HG03439 (cell line): Measurements from ENCODE around the gene LENEP.

ENCODE experiments used
- ATAC-seq: cut with Tn5 transposase; IDR thresholded peaks from one replicate; pipeline ENCODE4 v1.9.1; 2021; ENCODE audit warnings: mild to moderate bottlenecking, moderate library complexity; ENCODE audit not compliant: unreplicated experiment

The LENEP gene

DNA sequence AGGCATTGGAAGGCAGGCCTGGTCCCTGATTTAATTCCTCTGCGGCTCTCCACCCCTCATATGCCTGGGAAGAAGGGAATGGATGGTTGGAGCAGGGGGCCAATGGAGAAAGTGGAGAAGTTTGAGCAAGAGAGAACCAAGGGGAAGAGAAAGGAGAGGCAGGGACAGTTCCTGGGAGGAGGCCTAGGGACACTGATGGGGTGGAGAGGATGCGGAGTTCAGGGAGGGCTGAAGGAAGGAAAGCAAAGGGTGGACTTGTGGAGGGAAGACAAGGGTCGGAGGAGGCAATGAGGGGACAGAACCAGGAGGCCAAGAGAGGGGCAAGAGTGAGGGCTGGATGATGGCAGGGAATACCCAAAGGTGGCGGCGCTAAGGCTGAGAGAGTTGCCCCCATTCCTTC lies 16.4 kb downstream of the LENEP start:
- ATAC-seq: no peak

DNA sequence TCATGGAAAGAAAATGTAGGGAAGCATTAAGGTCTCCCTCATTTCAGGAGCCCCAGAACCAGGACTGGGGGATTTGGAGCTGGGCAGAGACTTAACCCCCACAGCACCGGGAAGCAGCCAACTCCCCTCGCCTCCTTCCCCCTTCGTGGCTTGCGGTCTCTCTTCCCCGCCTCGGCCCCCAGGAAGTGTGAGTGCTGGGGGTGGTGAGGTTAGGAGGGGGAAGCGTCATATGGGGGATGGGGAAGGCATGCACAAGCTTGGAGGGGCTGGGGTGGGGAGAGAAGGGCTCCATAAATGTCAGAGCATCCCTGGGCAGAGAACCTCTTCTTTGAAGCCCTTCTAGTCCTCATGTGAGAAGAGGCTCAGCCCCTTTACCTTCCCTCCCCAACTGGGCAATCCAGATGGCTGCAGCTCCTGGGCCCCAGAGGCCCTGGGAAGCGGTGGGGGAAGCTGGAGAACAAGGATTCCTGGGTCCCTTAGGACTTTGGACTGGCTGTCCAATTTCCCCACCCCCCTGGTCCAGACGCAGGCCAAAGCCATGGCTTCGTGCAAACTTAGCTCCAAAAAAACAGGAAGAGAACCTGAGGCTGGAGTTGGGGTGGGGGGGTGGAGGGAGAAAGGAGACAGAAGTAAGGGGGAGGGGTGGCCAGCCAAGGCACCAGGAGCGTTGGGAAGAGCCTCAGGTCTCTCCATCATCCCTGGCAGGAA lies 17.0 kb downstream of the LENEP start:
- no peak for ATAC-seq

DNA sequence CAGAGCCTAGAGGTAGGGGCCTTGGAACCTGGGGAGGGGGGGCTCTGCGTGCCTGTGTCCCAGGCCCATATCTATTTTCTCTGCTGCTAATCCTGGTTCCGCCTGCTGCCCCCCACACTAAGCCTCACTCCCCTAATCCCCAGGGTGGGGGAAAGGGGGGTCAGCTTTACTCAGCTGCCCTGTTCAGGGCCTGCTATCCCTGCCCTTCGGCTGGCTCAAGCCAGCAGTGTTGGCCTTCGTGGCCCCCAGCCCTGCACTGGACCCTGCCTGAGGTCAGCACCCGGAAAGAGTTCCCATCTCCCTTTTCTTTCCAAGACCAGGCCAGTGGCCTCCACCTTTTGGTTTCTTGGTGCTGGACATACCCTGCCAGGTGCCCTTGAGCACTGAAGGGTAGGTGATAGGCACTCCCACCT lies 17.6 kb downstream of the LENEP start:
- no peak for ATAC-seq

DNA sequence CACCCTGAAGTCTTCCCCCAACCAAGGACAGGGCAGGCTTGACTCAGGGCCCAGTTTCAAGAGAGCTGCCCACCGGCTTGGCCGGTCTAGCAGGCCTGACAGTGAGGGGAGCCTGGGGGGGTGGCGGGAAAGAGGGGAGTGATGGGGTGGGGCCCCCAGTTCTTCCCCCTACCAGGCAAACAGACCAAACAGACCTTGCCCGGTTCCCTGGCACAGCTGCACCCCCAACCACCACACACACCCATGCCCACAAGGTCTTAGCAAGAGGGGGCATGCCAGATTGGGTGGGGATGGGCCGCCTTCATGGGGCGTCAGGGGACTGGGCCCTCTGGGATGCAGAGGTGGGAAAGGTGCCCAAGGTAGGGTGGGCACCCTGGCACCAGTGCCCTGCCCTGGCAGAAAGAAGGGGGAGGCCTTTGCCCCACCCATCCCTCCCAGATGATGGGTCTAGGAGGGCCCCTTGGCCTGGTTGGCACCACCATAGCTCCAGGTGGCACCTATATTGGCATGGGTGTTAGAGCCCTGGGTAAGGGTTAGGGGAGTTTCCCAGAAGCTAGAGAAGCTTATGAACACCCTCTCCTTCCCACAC lies 18.1 kb downstream of the LENEP start:
- ATAC-seq: no peak

DNA sequence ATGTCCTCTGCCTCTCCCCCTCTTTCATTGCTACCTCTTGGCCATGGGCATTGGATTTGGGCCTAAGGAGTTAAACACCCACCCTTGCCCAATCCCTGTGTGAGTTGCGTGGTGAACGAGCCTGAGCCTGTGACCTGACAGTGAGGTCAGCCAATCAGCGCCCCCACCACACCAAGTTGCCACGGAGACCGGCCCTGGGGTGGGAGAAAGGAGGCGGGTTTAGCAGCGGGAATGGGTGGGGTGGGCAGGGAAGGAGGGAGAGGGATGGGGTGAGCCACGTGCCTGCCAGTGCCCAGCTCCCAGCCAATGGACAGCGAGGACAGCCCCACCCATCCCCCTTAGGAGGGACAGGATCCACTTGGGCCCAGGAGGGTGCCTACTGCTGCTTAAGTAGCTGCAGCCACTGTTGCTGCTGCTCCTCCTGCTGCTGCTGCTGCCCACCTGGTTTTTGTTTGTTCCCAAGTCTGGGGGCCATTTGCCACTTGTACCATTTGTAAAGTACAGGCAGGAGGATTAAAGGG lies 18.7 kb downstream of the LENEP start:
- ATAC-seq: no peak

DNA sequence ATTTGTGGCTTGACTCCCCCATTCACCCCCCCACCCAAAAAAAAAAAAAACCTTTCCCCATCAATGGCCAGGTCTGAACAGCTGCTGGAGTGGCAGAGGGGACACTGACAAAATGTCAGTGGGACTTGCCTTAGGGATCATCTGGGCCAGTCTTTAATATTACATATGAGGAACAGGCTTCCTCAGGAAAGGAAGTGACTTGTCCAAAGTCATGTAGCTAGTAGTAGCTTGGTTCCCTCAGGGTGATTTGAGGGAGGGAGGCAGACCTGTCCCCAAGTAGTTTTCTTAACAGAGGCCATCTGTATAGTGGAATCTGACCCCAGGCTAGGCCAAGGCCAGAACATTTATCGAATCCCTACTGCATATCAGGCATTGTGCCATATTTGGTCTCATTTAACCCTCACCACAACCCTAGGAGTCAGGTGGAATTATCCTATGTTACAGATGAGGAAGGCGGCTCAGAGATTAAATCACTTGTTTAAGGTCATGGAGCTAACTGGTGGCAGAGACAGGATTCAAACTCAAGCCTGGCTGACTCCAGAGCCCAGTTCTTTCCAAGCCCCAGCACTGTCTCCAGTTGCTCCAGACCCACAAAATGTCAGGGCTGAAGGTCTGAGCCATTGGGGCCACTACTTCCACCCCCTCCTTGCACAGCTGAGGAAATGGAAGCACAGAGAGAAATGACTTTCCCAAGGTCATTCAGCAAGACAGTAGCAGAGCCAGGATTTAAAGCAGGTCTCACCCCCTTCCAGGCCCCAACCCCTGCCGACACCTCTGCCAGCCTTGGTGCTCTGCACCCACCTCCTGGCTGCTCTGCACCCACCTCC lies 19.6 kb downstream of the LENEP start:
- ATAC-seq: no peak

DNA sequence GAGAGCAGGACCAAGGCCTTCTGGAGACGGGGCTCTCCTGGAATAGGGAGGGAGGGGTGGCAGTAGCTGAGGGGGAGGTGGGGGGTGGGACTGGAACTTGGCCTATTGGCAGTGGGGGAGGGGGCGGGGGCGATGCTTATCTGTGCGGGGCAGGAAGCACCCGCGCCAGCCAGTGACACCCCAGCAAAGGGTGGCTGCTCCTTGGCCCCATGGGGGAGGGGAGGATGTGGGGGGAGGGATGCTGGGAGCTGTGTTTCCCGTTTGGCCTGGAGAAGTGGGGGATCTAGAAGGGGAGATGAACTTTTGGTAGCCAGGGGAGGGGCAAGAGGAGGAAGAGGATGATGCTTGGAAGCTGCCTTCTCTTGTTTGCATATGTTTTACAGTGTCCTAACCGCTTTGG lies 20.2 kb downstream of the LENEP start:
- ATAC-seq: no peak

DNA sequence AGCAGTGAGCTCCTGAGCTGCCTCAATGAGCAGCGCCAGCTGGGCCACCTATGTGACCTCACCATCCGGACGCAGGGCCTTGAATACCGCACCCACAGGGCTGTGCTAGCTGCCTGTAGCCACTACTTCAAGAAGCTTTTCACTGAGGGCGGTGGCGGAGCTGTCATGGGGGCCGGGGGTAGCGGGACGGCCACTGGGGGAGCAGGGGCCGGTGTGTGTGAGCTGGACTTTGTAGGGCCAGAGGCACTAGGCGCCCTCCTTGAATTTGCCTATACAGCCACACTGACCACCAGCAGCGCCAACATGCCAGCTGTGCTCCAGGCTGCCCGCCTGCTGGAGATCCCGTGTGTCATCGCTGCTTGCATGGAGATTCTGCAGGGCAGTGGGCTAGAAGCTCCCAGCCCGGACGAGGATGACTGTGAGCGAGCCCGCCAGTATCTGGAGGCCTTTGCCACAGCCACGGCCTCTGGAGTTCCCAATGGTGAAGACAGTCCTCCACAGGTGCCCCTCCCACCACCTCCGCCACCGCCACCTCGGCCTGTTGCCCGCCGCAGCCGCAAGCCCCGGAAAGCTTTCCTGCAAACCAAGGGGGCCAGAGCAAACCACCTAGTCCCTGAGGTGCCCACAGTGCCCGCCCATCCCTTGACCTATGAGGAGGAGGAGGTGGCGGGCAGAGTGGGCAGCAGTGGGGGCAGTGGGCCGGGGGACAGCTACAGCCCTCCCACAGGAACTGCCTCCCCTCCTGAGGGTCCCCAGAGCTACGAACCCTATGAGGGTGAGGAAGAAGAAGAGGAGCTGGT lies 21.5 kb downstream of the LENEP start:
- no peak for ATAC-seq

DNA sequence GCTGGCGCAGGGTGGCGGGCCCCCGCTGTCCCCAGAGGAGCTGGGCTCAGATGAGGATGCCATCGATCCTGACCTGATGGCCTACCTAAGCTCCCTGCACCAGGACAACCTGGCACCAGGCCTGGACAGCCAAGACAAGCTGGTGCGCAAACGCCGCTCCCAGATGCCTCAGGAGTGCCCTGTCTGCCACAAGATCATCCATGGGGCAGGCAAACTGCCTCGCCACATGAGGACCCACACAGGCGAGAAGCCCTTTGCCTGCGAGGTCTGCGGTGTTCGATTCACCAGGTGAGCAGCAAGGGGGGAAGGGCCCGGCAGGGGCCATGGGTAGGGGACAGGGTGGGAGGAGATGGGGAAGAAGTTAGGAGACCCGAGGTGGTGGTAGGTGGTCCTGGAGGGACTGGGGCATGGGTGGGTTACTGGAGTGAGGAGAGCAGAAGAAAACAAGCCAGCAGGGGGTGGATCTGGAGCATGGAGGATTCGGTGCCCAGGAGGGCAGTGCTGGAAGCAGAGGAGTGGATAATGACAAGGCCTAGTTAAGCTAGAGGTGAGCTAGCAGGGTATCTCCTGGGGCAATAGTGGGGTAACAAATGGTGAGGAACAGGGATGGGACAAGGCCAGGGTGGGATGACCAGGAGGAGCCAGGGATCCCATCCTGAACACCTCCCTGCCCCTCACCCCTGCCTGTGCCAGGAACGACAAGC lies 22.3 kb downstream of the LENEP start:
- ATAC-seq: no peak

DNA sequence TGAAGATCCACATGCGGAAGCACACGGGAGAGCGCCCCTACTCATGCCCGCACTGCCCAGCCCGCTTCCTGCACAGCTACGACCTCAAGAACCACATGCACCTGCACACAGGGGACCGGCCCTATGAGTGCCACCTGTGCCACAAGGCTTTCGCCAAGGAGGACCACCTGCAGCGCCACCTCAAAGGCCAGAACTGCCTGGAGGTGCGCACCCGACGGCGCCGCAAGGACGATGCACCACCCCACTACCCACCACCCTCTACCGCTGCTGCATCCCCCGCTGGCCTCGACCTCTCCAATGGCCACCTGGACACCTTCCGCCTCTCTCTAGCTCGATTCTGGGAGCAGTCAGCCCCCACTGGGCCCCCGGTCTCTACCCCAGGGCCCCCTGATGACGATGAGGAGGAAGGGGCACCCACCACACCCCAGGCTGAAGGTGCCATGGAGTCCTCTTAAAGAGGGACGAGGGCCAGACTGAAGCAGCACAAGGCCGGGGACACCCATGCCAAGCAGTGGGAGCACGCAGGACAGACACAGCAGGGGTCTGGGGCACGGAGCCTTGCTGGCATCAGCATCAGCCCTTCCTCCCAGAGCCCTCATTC lies 22.9 kb downstream of the LENEP start:
- ATAC-seq: no peak

DNA sequence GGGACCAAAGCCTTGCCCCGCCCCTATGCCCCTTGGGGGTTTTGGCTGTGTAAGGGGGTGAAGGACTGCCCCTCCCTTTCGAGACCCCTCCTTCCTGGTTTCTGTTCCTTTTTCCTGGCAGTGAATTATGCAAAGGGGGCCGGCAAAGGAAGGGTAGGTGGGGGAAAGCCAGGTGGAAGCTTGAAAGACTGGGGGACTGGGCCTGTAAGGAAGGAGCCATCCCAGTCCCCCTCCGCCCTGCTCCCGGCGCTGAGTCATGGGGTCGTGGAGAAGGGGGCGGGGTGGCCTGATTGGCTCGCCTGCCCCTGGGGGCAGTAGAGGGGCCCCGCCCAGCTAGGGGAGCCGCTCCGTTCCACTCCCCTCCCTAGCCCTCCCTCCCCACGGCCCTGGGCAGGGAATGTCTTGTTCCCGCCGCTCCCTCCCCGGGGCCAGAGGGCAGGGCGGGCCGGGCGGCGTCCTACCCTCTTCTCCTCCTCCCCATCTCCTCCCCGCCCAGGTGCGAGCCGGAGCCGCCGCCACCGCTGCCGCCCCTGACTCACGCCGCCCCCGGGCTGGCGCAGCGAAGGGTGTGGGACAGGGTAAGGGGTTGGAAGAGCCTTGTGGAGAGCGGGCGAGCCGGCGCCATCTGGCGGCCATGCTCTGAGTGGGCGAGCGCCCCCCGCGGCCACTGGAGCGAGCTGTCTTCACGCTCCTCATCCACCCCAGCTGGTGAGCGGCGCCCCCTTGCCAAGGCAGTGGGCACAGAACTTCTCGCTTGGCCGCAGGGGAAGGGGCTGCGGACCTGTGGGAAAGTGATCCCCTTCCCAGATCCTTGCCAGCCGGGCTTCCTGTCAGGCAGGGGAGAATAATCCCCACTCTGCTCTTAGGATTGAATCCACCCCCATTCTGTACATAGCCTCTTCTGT lies 23.9 kb downstream of the LENEP start:
- peak; percentile 65 for ATAC-seq

DNA sequence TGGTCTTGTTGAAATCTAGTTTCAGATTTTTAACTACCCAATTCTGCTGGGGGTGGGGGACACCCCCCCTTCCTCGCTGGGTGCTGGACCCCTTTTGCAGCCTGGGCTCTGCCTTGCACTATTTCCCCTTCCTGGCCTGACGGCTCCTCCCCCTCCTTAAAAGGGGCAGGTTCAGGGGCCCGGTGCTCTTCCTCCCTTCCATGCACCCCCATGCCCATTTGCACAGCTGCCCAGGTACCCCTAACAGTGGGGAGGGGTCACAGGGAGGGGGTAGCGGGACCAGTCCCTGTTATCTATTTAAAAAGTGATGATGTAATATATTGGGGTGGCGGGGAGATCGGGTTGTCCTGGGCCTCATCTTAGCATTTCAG lies 24.5 kb downstream of the LENEP start:
- no peak for ATAC-seq

DNA sequence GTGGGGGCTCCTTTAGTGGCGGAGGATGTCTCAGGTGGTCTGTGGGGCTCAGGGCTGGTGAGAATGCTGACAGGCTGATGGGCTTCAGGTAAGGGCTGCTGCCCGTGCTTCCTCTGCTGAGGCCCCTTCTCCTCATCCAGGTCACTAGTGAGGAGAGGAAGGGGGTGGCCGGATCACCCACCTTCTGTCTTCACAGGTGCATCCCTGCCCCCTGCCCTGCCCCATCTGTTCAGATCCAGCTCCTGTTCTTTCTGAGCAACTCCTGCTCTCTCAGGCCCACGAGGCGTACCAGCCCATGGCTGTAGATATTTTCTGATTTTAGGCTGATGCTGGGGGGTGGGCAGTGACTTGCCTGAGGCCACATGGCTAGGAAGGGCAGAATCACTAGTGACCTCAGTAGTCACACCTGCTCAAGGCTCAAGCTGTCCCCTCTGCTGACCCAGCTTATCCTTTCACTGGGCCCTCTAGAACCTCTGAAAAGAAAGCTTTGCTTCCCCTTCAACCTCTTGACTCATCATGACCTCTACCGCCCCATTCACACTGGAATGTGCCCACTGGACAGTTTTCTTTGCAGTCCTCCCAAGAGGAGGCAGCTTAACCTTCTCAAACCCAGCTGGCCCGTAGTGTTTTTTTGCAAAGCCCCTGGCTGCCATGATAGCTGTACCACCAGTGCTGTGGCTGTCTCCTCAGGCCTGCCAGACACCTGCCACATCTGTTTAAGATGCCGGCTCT lies 25.4 kb downstream of the LENEP start:
- no peak for ATAC-seq

DNA sequence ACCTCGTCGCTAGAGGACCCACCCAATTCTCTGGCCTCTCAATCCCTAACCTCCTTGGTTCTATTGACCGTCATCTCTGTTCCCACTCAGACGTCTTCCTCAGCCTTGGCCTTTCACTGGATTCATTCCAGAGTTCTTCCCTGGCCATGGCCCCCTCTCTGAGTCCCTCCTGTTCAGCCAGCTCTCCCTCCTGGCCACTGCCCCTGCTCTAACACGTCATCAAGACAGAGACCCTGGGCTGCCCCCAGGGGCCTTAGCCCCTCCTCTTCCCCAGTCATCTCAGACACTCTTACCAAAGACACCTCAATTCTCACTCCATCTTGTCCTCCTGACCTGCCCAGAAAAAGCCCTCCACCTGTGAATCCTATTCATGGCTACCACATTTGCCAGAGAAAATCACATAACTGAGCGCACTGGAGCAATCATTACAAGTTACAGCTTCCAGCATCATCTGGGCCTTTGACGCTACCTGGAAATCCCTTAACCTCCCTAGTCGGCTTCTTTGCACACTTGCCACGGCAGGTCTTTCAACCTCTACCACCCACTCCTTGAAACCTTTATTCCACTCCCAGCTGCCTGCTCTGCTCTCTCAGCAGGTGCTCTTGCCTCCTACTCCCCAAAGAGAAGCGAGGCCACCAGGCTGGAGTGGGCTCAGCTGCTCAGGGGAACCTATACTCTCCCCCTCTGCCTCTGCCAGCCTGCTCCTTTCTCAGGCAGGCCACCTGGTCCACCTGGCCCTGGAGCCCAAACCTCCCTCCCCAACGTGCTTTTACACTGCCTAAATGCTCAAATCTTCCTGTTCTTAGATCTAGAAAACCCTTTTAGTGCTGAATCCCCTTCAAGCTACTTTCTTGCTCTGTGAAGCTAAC lies 26.2 kb downstream of the LENEP start:
- ATAC-seq: no peak

DNA sequence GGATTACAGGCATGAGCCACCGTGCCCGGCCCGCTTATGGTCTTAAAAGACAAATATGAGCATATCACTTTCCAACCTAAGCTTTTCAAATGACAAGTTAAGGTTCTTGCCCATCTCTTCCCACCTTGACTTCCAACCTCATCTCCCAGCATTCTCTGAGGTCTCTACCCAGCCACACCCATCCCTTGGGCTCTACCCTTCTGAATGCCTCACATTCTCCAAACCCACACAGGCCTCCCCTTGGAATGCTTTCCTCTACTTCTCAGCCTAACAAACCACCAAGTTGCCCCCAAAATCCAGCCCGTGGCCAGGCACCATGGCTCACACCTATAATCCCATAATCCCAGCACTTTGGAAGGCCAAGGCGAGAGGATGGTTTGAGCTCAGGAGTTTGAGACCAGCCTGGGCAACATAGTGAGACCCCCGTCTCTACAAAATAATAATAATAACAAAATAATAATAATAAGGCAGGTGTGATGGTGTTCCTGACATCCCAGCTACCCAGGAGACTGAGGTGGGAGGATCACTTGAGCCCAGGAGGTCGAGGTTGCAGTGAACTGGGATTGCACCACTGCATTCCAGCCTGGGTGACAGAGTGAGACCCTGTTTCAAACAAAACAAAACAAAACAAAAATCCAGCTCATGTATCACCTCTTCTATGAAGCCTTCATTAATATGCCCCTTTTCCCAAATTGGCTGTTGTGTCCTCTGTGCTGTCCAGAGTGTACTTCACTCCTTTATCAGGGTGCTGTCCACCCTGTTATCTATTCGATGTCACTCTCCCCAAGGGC lies 28.9 kb downstream of the LENEP start:
- ATAC-seq: no peak

DNA sequence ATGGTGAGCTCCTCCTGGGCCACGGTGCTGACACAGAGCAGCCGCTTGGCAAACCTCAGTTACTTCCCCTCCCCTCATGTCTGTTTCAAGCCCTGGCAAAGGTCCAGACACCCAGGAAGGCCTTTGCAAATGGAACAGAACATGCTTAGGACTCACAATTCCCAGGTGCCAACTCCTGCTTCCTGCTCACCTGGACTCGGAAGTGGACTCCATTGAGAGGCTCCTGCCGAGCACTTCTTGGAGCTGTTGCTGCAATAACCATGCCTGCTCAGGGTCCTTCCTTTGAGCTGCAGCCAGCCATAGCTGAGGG lies 29.5 kb downstream of the LENEP start:
- no peak for ATAC-seq

DNA sequence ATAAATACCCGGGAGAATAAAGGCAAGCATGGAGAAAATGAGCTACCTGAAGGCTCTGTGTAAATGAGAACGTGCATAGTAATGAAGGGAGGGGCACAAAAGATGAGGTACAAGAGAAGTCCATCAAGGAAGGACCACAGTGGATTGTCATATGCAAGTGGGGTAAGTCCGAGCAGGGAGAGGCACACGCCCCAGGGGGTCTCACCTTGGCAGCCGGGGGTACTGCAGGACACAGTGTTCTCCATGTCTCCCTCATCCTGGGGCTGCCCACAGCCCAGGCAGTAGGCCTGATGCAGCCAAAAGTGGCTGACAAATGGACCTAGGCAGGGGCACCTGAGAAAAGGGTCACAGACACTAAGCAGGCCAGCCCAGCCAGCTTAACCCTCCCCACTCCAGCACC lies 30.2 kb downstream of the LENEP start:
- no peak for ATAC-seq
